H1 (cell line): ENCODE data around the gene TFPI2. TPM values are rescaled to one million over a fixed set of nuclear protein-coding genes. Genes with fewer than 3 reads are reported as not detected.
A peak's percentile ranks its signal among the peaks of the same experiment; 100 is the strongest.

Experiments used
- CTCF ChIA-PET: fragments of 300-600 bp; sonication (Branson Sonifier 250); formaldehyde crosslinking; loops from one replicate; lab custom pipeline; 2021; ENCODE audit not compliant: partially characterized antibody; lab: Charles Lee
- POLR2A ChIA-PET: fragments of 300-600 bp; sonication (Branson Sonifier 250); formaldehyde crosslinking; loops from one replicate; lab custom pipeline; 2021; ENCODE audit warnings: inconsistent platforms; ENCODE audit not compliant: partially characterized antibody; lab: Charles Lee
- DNase-seq, 2 experiments: peaks; one replicate each; pipeline versions ENCODE4 v3.0.0 to v3.0.0-alpha.2; 2010 to 2022; ENCODE audit warnings: low spot score in 2 of 2, low read depth in 1 of 2, mixed read lengths in 1 of 2
- FAIRE-seq: peaks from 2 replicates; lab custom pipeline; 2011; peaks lifted over from hg19 to GRCh38; lab: Jason Lieb, UNC
- H2AFZ ChIP-seq: 2 replicates; pipeline ENCODE4 v1.8.1; 2012; ENCODE audit warnings: low read length, inconsistent platforms
- H2AK5ac ChIP-seq: 2 replicates; pipeline ENCODE4 v1.6.1; 2013; ENCODE audit warnings: low read depth, low read length
- H2BK120ac ChIP-seq: replicated peaks from 2 replicates; pipeline ENCODE3; 2013; ENCODE audit warnings: low read depth, low read length, inconsistent platforms
- H2BK12ac ChIP-seq: 2 replicates; pipeline ENCODE4 v1.6.1; 2013; ENCODE audit warnings: low read depth, low read length
- H2BK15ac ChIP-seq: 2 replicates; pipeline ENCODE4 v1.6.1; 2013; ENCODE audit warnings: low read length
- H2BK20ac ChIP-seq: 2 replicates; pipeline ENCODE4 v1.6.1; 2013; ENCODE audit warnings: low read length
- H2BK5ac ChIP-seq: 2 replicates; pipeline ENCODE4 v1.6.1; 2013; ENCODE audit warnings: low read depth, low read length
- H3K14ac ChIP-seq: 2 replicates; pipeline ENCODE4 v1.6.1; 2013; ENCODE audit warnings: inconsistent platforms; ENCODE audit not compliant: insufficient read length
- H3K18ac ChIP-seq: 2 replicates; pipeline ENCODE4 v1.6.1; 2013; ENCODE audit warnings: low read length; ENCODE audit errors: extremely low read depth
- H3K23ac ChIP-seq: 2 replicates; pipeline ENCODE4 v1.6.1; 2013; ENCODE audit warnings: inconsistent platforms; ENCODE audit not compliant: insufficient read length
- H3K23me2 ChIP-seq: 2 replicates; pipeline ENCODE4 v1.6.1; 2013; ENCODE audit warnings: low read depth, low read length
- H3K27ac ChIP-seq: 2 replicates; pipeline ENCODE4 v1.6.1; 2011; ENCODE audit warnings: low read depth, low read length, inconsistent platforms
- H3K27me3 ChIP-seq, 4 experiments: replicated peaks in 1 of 4; 1 replicate in 1 of 4; 2 replicates in 3 of 4; pipeline versions ENCODE4 v1.6.1 to v1.8.1; 2011 to 2013; ENCODE audit warnings: low read length in 3 of 4, mild to moderate bottlenecking in 3 of 4, inconsistent platforms in 2 of 4, mixed read lengths in 2 of 4, moderate library complexity in 1 of 4; ENCODE audit not compliant: control insufficient read depth in 3 of 4, insufficient read depth in 3 of 4; ENCODE audit errors: extremely low read depth in 1 of 4
- H3K36me3 ChIP-seq, 4 experiments: 2 replicates each; pipeline versions ENCODE4 v1.6.1 to v1.8.1; 2011 to 2013; ENCODE audit warnings: mild to moderate bottlenecking in 4 of 4, low read length in 3 of 4, moderate library complexity in 2 of 4, control low read depth in 1 of 4, inconsistent platforms in 1 of 4; ENCODE audit not compliant: insufficient read depth in 4 of 4, control insufficient read depth in 2 of 4
- H3K4ac ChIP-seq: replicated peaks from 2 replicates; pipeline ENCODE3; 2013; ENCODE audit warnings: low read length, low read depth, mixed read lengths, inconsistent platforms; ENCODE audit not compliant: insufficient read length
- H3K4me1 ChIP-seq, 4 experiments: replicated peaks in 1 of 4; 1 replicate in 1 of 4; 2 replicates in 3 of 4; pipeline versions ENCODE4 v1.6.1 to v1.8.1; 2011 to 2013; ENCODE audit warnings: low read length in 3 of 4, inconsistent platforms in 2 of 4, mixed read lengths in 1 of 4; ENCODE audit not compliant: insufficient read depth in 4 of 4, control insufficient read depth in 3 of 4
- H3K4me2 ChIP-seq, 2 experiments: 2 replicates each; pipeline versions ENCODE4 v1.6.1 to v1.8.1; 2011 to 2013; ENCODE audit warnings: low read depth in 2 of 2, low read length in 2 of 2, control low read depth in 1 of 2, inconsistent platforms in 1 of 2, mild to moderate bottlenecking in 1 of 2; ENCODE audit not compliant: insufficient read depth in 1 of 2
- H3K4me3 ChIP-seq, 4 experiments: fragments of 200-600, 300-600 bp in 1 of 4; sonication (generic), shearing (Covaris generic), sonication (Bioruptor Twin) in 1 of 4; 2 replicates each; pipeline versions ENCODE4 v1.5.1 to v1.8.1; 2011 to 2016; ENCODE audit warnings: low read length in 4 of 4, low read depth in 3 of 4, control low read depth in 2 of 4, inconsistent platforms in 2 of 4, mild to moderate bottlenecking in 2 of 4, mixed read lengths in 1 of 4, moderate library complexity in 1 of 4; ENCODE audit not compliant: insufficient read depth in 2 of 4; ENCODE audit errors: extremely low read depth in 1 of 4
- H3K56ac ChIP-seq: replicated peaks from 2 replicates; pipeline ENCODE3; 2013; ENCODE audit warnings: low read depth, mild to moderate bottlenecking, mixed read lengths, low read length, inconsistent platforms; ENCODE audit not compliant: insufficient read length
- H3K79me1 ChIP-seq: 2 replicates; pipeline ENCODE4 v1.6.1; 2013; ENCODE audit warnings: low read depth, low read length, control low read depth
- H3K79me2 ChIP-seq, 2 experiments: 2 replicates each; pipeline versions ENCODE4 v1.6.1 to v1.8.1; 2012 to 2013; ENCODE audit warnings: low read length in 2 of 2, mild to moderate bottlenecking in 2 of 2, inconsistent platforms in 1 of 2; ENCODE audit not compliant: insufficient read depth in 2 of 2, control insufficient read depth in 1 of 2
- H3K9ac ChIP-seq, 4 experiments: replicated peaks in 1 of 4; 1 replicate in 1 of 4; 2 replicates in 3 of 4; pipeline versions ENCODE4 v1.6.1 to v1.8.1; 2011 to 2013; ENCODE audit warnings: low read depth in 3 of 4, low read length in 3 of 4, control low read depth in 2 of 4, mild to moderate bottlenecking in 2 of 4, moderate library complexity in 2 of 4, inconsistent platforms in 1 of 4; ENCODE audit errors: extremely low read depth in 1 of 4
- H3K9me3 ChIP-seq, 2 experiments: 2 replicates each; pipeline versions ENCODE4 v1.6.1 to v1.8.1; 2012 to 2013; ENCODE audit warnings: mild to moderate bottlenecking in 2 of 2, moderate library complexity in 2 of 2, control low read depth in 1 of 2, inconsistent platforms in 1 of 2, low read depth in 1 of 2, low read length in 1 of 2, mixed read lengths in 1 of 2; ENCODE audit not compliant: insufficient read depth in 2 of 2
- H4K20me1 ChIP-seq, 2 experiments: replicated peaks in 1 of 2; 2 replicates each; pipeline versions ENCODE3 to v1.8.1; 2011 to 2013; ENCODE audit warnings: inconsistent platforms in 2 of 2, low read length in 2 of 2, mild to moderate bottlenecking in 1 of 2; ENCODE audit not compliant: insufficient read depth in 2 of 2, control insufficient read depth in 1 of 2
- H4K5ac ChIP-seq: 2 replicates; pipeline ENCODE4 v1.6.1; 2013; ENCODE audit warnings: low read length, low read depth, mixed read lengths, inconsistent platforms; ENCODE audit not compliant: insufficient read length
- H4K8ac ChIP-seq: 2 replicates; pipeline ENCODE4 v1.8.0; 2013; ENCODE audit warnings: mild to moderate bottlenecking, moderate library complexity, low read length, inconsistent platforms; ENCODE audit not compliant: insufficient read depth; ENCODE audit errors: extremely low read depth
- H4K91ac ChIP-seq: replicated peaks from 2 replicates; pipeline ENCODE3; 2013; ENCODE audit warnings: low read length, mixed read lengths, inconsistent platforms; ENCODE audit not compliant: insufficient read length
- CBX5 ChIP-seq: fragments of 300-800, 300-1000 bp; sonication (generic); IDR thresholded peaks from 2 replicates; pipeline ENCODE4 v1.7.1; 2016; ENCODE audit warnings: antibody characterized with exemption, low read length, low read depth
- CHD2 ChIP-seq: IDR thresholded peaks from 2 replicates; pipeline ENCODE4 v1.6.1; 2012; ENCODE audit warnings: low read length, improper control_type of control experiment
- JUN ChIP-seq: IDR thresholded peaks from 2 replicates; pipeline ENCODE4 v1.6.1; 2011; ENCODE audit warnings: low read depth, mild to moderate bottlenecking, improper control_type of control experiment, low read length
- KDM5A ChIP-seq: fragments of 200-600 bp; IDR thresholded peaks from 2 replicates; pipeline ENCODE4 v1.7.1; 2012; ENCODE audit warnings: mild to moderate bottlenecking, low read length, inconsistent platforms, mixed read lengths
- WGBS, 2 experiments: shearing (Covaris generic) in 1 of 2; methylation state at CpG; one replicate each; pipeline versions ENCODE4 v1.1.6 to v1.1.7; 2013 to 2015; ENCODE audit warnings: low lambda C conversion rate in 2 of 2, mixed read lengths in 2 of 2, inconsistent platforms in 1 of 2, low coverage in 1 of 2, missing lambda C conversion rate in 1 of 2; ENCODE audit not compliant: insufficient replicate concordance in 2 of 2, insufficient coverage in 1 of 2, insufficient read length in 1 of 2; ENCODE audit errors: extremely low coverage in 1 of 2, missing lambda C conversion rate in 1 of 2; 5-methylcytosine and 5-hydroxymethylcytosine counted together
- polyA plus RNA-seq, 7 experiments: library from polyadenylated mRNA; depleted of rRNA in 3 of 7; stranded (reverse) in 5 of 7; unstranded in 2 of 7; fragments of >200 nt in 5 of 7; fragments of 200-250 nt in 2 of 7; gene quantifications; 1 replicate in 5 of 7; 2 replicates in 1 of 7; 4 replicates in 1 of 7; pipeline versions ENCODE4 v1.2.1 to v1.2.3, GENCODE V29; 2011 to 2013; ENCODE audit warnings: missing spikeins in 2 of 7, mixed read lengths in 2 of 7
- total RNA-seq: library from RNA; stranded (reverse); fragmentation: NEBNext Ultra II Directional; extraction: Animal tissue kit (Norgen Biotek cat#: 25700); gene quantifications from 2 replicates; pipeline ENCODE4 v1.2.1, GENCODE V29; 2021
- TF ChIP-seq, protein P1 (sequence below), 3 experiments: IDR thresholded peaks; 1 replicate in 2 of 3; 2 replicates in 1 of 3; pipeline versions ENCODE4 v1.5.1 to v1.6.1; 2011; ENCODE audit warnings: low read length in 3 of 3, mild to moderate bottlenecking in 3 of 3, inconsistent platforms in 2 of 3, low read depth in 1 of 3, moderate library complexity in 1 of 3; ENCODE audit not compliant: insufficient read depth in 1 of 3; ENCODE audit errors: control extremely low read depth in 1 of 3
- TF ChIP-seq, protein P2 (sequence below): IDR thresholded peaks from 2 replicates; pipeline ENCODE4 v1.6.1; 2011; ENCODE audit warnings: low read depth, mild to moderate bottlenecking, low read length; ENCODE audit not compliant: insufficient read depth

TFPI2 gene
- total and polyA plus RNA-seq, 2 of the 8 experiments (the other 6 are each of a cell fraction or from before 2014, with no cell fraction given) = 6.8 to 8.9 TPM

DNA sequence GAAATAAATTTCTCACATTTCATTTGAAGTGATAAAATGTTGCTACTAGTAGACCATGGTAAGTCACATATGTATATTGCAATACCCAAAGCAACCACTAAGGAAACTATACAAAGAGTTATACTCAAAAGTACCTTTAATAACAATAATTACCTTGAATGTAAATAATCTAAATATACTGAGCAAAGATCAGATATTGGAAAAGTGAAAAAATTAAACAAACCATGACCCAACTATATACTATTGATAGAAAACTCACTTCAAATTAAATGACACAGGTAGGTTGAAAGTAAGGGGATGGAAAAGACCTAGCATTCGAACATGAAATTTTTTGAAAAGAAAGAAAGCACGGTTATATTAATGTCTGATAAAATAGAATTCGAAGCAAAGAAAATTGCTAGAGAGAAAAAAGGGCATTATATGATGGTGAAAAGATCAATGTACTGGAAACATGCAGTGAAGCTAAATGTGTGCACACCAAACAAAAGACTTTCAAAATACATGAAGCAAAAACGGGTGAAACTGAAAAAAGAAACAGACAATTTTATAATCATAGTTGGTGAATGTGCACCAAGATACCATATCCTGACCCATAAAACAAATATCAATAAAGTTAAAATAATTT, 29.1 kb downstream of the TFPI2 start:
- H3K27me3 ChIP-seq = no peaks in the 10 kb centered on the region
- TF ChIP-seq, protein P1, sequence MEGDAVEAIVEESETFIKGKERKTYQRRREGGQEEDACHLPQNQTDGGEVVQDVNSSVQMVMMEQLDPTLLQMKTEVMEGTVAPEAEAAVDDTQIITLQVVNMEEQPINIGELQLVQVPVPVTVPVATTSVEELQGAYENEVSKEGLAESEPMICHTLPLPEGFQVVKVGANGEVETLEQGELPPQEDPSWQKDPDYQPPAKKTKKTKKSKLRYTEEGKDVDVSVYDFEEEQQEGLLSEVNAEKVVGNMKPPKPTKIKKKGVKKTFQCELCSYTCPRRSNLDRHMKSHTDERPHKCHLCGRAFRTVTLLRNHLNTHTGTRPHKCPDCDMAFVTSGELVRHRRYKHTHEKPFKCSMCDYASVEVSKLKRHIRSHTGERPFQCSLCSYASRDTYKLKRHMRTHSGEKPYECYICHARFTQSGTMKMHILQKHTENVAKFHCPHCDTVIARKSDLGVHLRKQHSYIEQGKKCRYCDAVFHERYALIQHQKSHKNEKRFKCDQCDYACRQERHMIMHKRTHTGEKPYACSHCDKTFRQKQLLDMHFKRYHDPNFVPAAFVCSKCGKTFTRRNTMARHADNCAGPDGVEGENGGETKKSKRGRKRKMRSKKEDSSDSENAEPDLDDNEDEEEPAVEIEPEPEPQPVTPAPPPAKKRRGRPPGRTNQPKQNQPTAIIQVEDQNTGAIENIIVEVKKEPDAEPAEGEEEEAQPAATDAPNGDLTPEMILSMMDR (IDR thresholded peaks at IDR 0.05; ENCODE audit: control extremely low read depth in 1 of 3, insufficient read depth in 1 of 3, low read depth in 1 of 3, low read length in 3 of 3) = peak in 1 of 3 experiments; percentile 16; a peak in 1 of 4 replicates
- TF ChIP-seq, protein P2, sequence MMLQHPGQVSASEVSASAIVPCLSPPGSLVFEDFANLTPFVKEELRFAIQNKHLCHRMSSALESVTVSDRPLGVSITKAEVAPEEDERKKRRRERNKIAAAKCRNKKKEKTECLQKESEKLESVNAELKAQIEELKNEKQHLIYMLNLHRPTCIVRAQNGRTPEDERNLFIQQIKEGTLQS = no peak
- TF ChIP-seq CBX5 (no peak), CHD2 (no peak), KDM5A (no peak), JUN (no peak)
- H2AFZ ChIP-seq = no peak overlapping the region
- no peaks in the 10 kb centered on the region for H3K36me3 ChIP-seq
- no peak overlapping the region for H3K23ac ChIP-seq
- H3K4ac ChIP-seq = no peak overlapping the region
- no peak overlapping the region for H3K56ac ChIP-seq
- no peak overlapping the region for H3K14ac ChIP-seq
- H3K18ac ChIP-seq = no peak overlapping the region
- POLR2A ChIA-PET = no interaction called here
- no peak overlapping the region for H2BK5ac ChIP-seq
- no peak overlapping the region for H4K5ac ChIP-seq
- CTCF ChIA-PET = interaction anchor here (0.6 to 1.6 kb wide), 3 partner anchors 44 to 765 kb away, joined by 3 to 4 read pairs (median 3); no protein-coding TSS in a partner anchor
- no peaks in the 10 kb centered on the region for H3K79me2 ChIP-seq
- DNase-seq (no peak), FAIRE-seq (no peak)
- no peak overlapping the region for H2BK12ac ChIP-seq
- no peak overlapping the region for H2BK15ac ChIP-seq
- no peak overlapping the region for H4K8ac ChIP-seq
- H4K20me1 ChIP-seq = no peaks in the 10 kb centered on the region
- H2BK20ac ChIP-seq = no peak overlapping the region
- H2AK5ac ChIP-seq = no peak overlapping the region
- H4K91ac ChIP-seq = no peak overlapping the region
- H3K23me2 ChIP-seq = no peaks in the 10 kb centered on the region
- no peak overlapping the region for H2BK120ac ChIP-seq
- no peaks in the 10 kb centered on the region for H3K79me1 ChIP-seq
- no peak overlapping the region for H3K27ac ChIP-seq
- no peak overlapping the region for H3K9ac ChIP-seq
- H3K4me2 ChIP-seq = no peak overlapping the region
- H3K4me3 ChIP-seq = no peak overlapping the region
- 90% methylated on average over 4 of the region's 4 CpGs; no CpG with 5 or more reads in 1 of the 2 experiments for WGBS, 2 experiments
- H3K4me1 ChIP-seq = no peaks in the 10 kb centered on the region
- H3K9me3 ChIP-seq = no peaks in the 10 kb centered on the region
